ENCODE results near the gene TRIM45. TPM values are rescaled to one million over a fixed set of nuclear protein-coding genes. Genes with fewer than 3 reads are reported as not detected.

Gene TRIM45
- total and polyA plus RNA-seq, 2 donors (not counting 1 experiment from before 2014, with no cell fraction given), result 0.64 to 2.5 TPM

DNA sequence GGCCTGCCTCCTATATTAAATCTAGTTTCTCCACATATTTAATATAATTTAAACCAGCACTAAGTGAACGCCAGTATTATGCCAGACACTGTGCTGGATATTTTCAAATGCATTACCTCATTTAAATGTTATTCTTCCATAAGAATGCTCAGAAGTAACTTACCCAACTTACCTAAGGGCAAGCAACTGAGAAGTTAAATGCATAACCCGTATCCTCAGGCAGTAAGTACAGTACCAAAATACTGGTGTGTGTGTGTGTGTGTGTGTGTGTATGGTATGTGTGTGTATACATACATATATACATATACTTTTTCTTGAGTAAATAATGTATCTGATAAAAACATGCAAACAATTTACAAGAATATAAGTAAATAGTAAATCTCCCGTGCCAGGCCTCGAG, 9.0 kb upstream of the TRIM45 start:
- no peak overlapping the region for H3K4me2 ChIP-seq (replicated peaks; ENCODE audit: low read depth, low read length, poor library complexity, severe bottlenecking)
- H3K27ac Mint-ChIP-seq, result no peak overlapping the region
- CTCF ChIA-PET, result no interaction called here
- DNase-seq (no peak), ATAC-seq (ENCODE audit: low read depth) (no peak)
- no peaks in the 10 kb centered on the region for H3K79me2 ChIP-seq (ENCODE audit: control insufficient read depth, insufficient read depth, low read length)
- no peaks in the 10 kb centered on the region for H4K20me1 ChIP-seq (ENCODE audit: control insufficient read depth, insufficient read depth, low read length, poor library complexity, severe bottlenecking)
- POLR2A ChIA-PET, result no interaction called here
- no peaks in the 10 kb centered on the region for H3K9me3 Mint-ChIP-seq (ENCODE audit: insufficient read depth)
- no peak overlapping the region for H3K4me3 ChIP-seq (ENCODE audit: control extremely low read depth in 1 of 5, extremely low read depth in 1 of 5, insufficient read depth in 1 of 5, low read depth in 2 of 5, low read length in 4 of 5)
- H3K4me1 ChIP-seq (ENCODE audit: control insufficient read depth in 2 of 2, insufficient read depth in 2 of 2, low read length in 2 of 2), result no peaks in the 10 kb centered on the region
- peaks cover 19% of the 10 kb centered on the region for H3K27me3 Mint-ChIP-seq
- no peak overlapping the region for H3K4me3 Mint-ChIP-seq
- no peak overlapping the region for H2AFZ ChIP-seq (ENCODE audit: insufficient read depth, low read depth, low read length, poor library complexity, severe bottlenecking)
- H3K27me3 ChIP-seq (replicated peaks in 1 of 4; ENCODE audit: control extremely low read depth in 1 of 4, control insufficient read depth in 3 of 4, insufficient read depth in 4 of 4, low read length in 3 of 4), result peaks cover 0 to 7% (median 2%) of the 10 kb centered on the region in 4 experiments
- no peaks in the 10 kb centered on the region for H3K9me3 ChIP-seq (ENCODE audit: control extremely low read depth in 1 of 3, control insufficient read depth in 2 of 3, insufficient read depth in 1 of 3, low read length in 2 of 3)
- no peaks in the 10 kb centered on the region for H3K4me1 Mint-ChIP-seq
- H3K9ac ChIP-seq (ENCODE audit: low read length), result no peak overlapping the region
- WGBS (ENCODE audit: insufficient coverage), result no CpG with 5 or more reads among the region's 4 CpGs
- H3K36me3 ChIP-seq (replicated peaks in 1 of 2; ENCODE audit: control extremely low read depth in 1 of 2, control insufficient read depth in 1 of 2, extremely low read depth in 1 of 2, insufficient read depth in 2 of 2, low read length in 1 of 2), result no peaks in the 10 kb centered on the region
- no peak for TF ChIP-seq EZH2 (IDR thresholded peaks at IDR 0.05; ENCODE audit: borderline replicate concordance, insufficient read depth, low read depth, low read length, poor library complexity, severe bottlenecking)
- no peak overlapping the region for H3K27ac ChIP-seq (ENCODE audit: low read length in 2 of 2)
- intact Hi-C loops (cut with micrococcal nuclease), result no loop called here

- Histone ChIP-seq H4K20me1 (ENCODE audit: control insufficient read depth, insufficient read depth, low read length, poor library complexity, severe bottlenecking) (no peaks in the 10 kb centered on the region), H3K9me3 (ENCODE audit: control extremely low read depth in 1 of 3, control insufficient read depth in 2 of 3, insufficient read depth in 1 of 3, low read length in 2 of 3) (no peaks in the 10 kb centered on the region), H3K27ac (ENCODE audit: low read length in 2 of 2) (no peak overlapping the region), H2AFZ (ENCODE audit: insufficient read depth, low read depth, low read length, poor library complexity, severe bottlenecking) (no peak overlapping the region), H3K4me3 (ENCODE audit: control extremely low read depth in 1 of 5, extremely low read depth in 1 of 5, insufficient read depth in 1 of 5, low read depth in 2 of 5, low read length in 4 of 5) (no peak overlapping the region), H3K79me2 (ENCODE audit: control insufficient read depth, insufficient read depth, low read length) (no peaks in the 10 kb centered on the region), H3K4me2 (replicated peaks; ENCODE audit: low read depth, low read length, poor library complexity, severe bottlenecking) (no peak overlapping the region), H3K27me3 (replicated peaks in 1 of 4; ENCODE audit: control extremely low read depth in 1 of 4, control insufficient read depth in 3 of 4, insufficient read depth in 4 of 4, low read length in 3 of 4) (peaks cover 0 to 13% (median 5%) of the 10 kb centered on the region in 4 experiments), H3K9ac (ENCODE audit: low read length) (no peak overlapping the region), H3K4me1 (ENCODE audit: control insufficient read depth in 2 of 2, insufficient read depth in 2 of 2, low read length in 2 of 2) (no peaks in the 10 kb centered on the region), H3K36me3 (replicated peaks in 1 of 2; ENCODE audit: control extremely low read depth in 1 of 2, control insufficient read depth in 1 of 2, extremely low read depth in 1 of 2, insufficient read depth in 2 of 2, low read length in 1 of 2) (no peaks in the 10 kb centered on the region)
- Mint-ChIP-seq H3K27ac (no peak overlapping the region), H3K27me3 (peaks cover 14% of the 10 kb centered on the region), H3K9me3 (ENCODE audit: insufficient read depth) (no peaks in the 10 kb centered on the region), H3K4me3 (no peak overlapping the region), H3K4me1 (no peaks in the 10 kb centered on the region)
- DNase-seq, result peak; percentile 32
- intact Hi-C loops (cut with micrococcal nuclease), result loop anchor here (1.0 to 10.0 kb wide), 2 partner anchors 60 to 994 kb away; no protein-coding TSS in a partner anchor
- ChIA-PET CTCF (interaction anchor here (0.7 to 3.3 kb wide), 29 partner anchors 9 to 989 kb away, joined by 3 to 39 read pairs (median 5); partner anchors contain the start of gene TTF2), POLR2A (no interaction called here)
- 72% methylated on average over 2 of the region's 5 CpGs for WGBS (ENCODE audit: insufficient coverage)
- no peak for ATAC-seq (ENCODE audit: low read depth)
- peak; percentile 72 for TF ChIP-seq CTCF (IDR thresholded peaks at IDR 0.05)
- TF ChIP-seq EZH2 (IDR thresholded peaks at IDR 0.05; ENCODE audit: borderline replicate concordance, insufficient read depth, low read depth, low read length, poor library complexity, severe bottlenecking), result no peak
Observed at GRCh38 chr1:117128323-117129079, 7.0 kb upstream of the TRIM45 start.
